Measurements from ENCODE around the gene TANC1. TPM values are rescaled to one million over a fixed set of nuclear protein-coding genes. Genes with fewer than 3 reads are reported as not detected.

The TANC1 gene
- total RNA-seq, 6 donors from 2014 or later, result 41.6 to 101 (median 75.5) TPM

- H3K27me3 ChIP-seq, result no peaks in the 10 kb centered on the region
- peak overlapping the region in 2 of 4 donors; percentile 15 to 16 for H3K27ac ChIP-seq
- no peak overlapping the region for H3K4me3 ChIP-seq
- H3K36me3 ChIP-seq, result no peaks in the 10 kb centered on the region
- ATAC-seq (ENCODE audit: low FRiP score in 2 of 2), result peak in 1 of 2 donors; percentile 57
- no peak for TF ChIP-seq POLR2AphosphoS5 (IDR thresholded peaks at IDR 0.05)
- no peak for TF ChIP-seq POLR2A (IDR thresholded peaks at IDR 0.05)
- TF ChIP-seq EP300 (IDR thresholded peaks at IDR 0.05), result no peak
- TF ChIP-seq CTCF (IDR thresholded peaks at IDR 0.05), result no peak
- peaks cover 32 to 51% (median 44%) of the 10 kb centered on the region in 4 donors for H3K4me1 ChIP-seq
- DNase-seq, result peak in 1 of 2 donors; percentile 10
- WGBS, 2 donors, result 64 to 79% methylated on average over 13 of the region's 13 CpGs
- H3K9me3 ChIP-seq, result no peaks in the 10 kb centered on the region
Observed at GRCh38 chr2:159042115-159042850, 73.8 kb downstream of the TANC1 start.

- Histone ChIP-seq H3K4me3 (no peak overlapping the region), H3K27me3 (no peaks in the 10 kb centered on the region), H3K27ac (no peak overlapping the region), H3K36me3 (no peaks in the 10 kb centered on the region), H3K9me3 (no peaks in the 10 kb centered on the region), H3K4me1 (peaks cover 33 to 57% (median 46%) of the 10 kb centered on the region in 4 donors)
- WGBS, 2 donors, result 76 to 83% methylated on average over 5 of the region's 5 CpGs
- ATAC-seq (ENCODE audit: low FRiP score in 2 of 2) (no peak), DNase-seq (no peak)
- TF ChIP-seq EP300 (IDR thresholded peaks at IDR 0.05) (no peak), POLR2A (IDR thresholded peaks at IDR 0.05) (no peak), CTCF (IDR thresholded peaks at IDR 0.05) (no peak), POLR2AphosphoS5 (IDR thresholded peaks at IDR 0.05) (no peak)
Observed at GRCh38 chr2:159043710-159044109, 75.3 kb downstream of the TANC1 start.

- Histone ChIP-seq H3K36me3 (no peaks in the 10 kb centered on the region), H3K27ac (peak overlapping the region; percentile 40 to 61 (median 44)), H3K4me3 (no peak overlapping the region), H3K27me3 (no peaks in the 10 kb centered on the region), H3K4me1 (peaks cover 33 to 57% (median 46%) of the 10 kb centered on the region in 4 donors), H3K9me3 (no peaks in the 10 kb centered on the region)
- ATAC-seq (ENCODE audit: low FRiP score in 2 of 2) (peak; percentile 59 to 76), DNase-seq (peak in 1 of 2 donors; percentile 50)
- 74 to 86% methylated on average over 4 of the region's 4 CpGs for WGBS, 2 donors
- TF ChIP-seq CTCF (IDR thresholded peaks at IDR 0.05), result no peak
- no peak for TF ChIP-seq POLR2AphosphoS5 (IDR thresholded peaks at IDR 0.05)
- TF ChIP-seq POLR2A (IDR thresholded peaks at IDR 0.05), result no peak
- TF ChIP-seq EP300 (IDR thresholded peaks at IDR 0.05), result no peak
Observed at GRCh38 chr2:159044804-159045286, 76.4 kb downstream of the TANC1 start.

GRCh38 chr2:159045545-159046454 lies 77.4 kb downstream of the TANC1 start:
- no peaks in the 10 kb centered on the region for H3K36me3 ChIP-seq
- DNase-seq (no peak), ATAC-seq (ENCODE audit: low FRiP score in 2 of 2) (no peak)
- H3K4me3 ChIP-seq, result no peak overlapping the region
- no peak for TF ChIP-seq POLR2A (IDR thresholded peaks at IDR 0.05)
- no peak for TF ChIP-seq EP300 (IDR thresholded peaks at IDR 0.05)
- no peak for TF ChIP-seq CTCF (IDR thresholded peaks at IDR 0.05)
- TF ChIP-seq POLR2AphosphoS5 (IDR thresholded peaks at IDR 0.05), result no peak
- H3K9me3 ChIP-seq, result no peaks in the 10 kb centered on the region
- 62 to 67% methylated on average over 11 of the region's 11 CpGs for WGBS, 2 donors
- H3K27me3 ChIP-seq, result no peaks in the 10 kb centered on the region
- peaks cover 33 to 57% (median 46%) of the 10 kb centered on the region in 4 donors for H3K4me1 ChIP-seq
- H3K27ac ChIP-seq, result peak overlapping the region in 3 of 4 donors; percentile 30 to 61 (median 44)
